Measurements from ENCODE around the gene PRKCG. TPM values are rescaled to one million over a fixed set of nuclear protein-coding genes. Genes with fewer than 3 reads are reported as not detected.

The PRKCG gene
- total RNA-seq, 4 donors from 2014 or later, result not detected

- WGBS, 2 donors, result 67 to 77% methylated on average over 6 of the region's 6 CpGs
- Histone ChIP-seq H3K4me3 (no peak overlapping the region), H3K4me1 (no peaks in the 10 kb centered on the region), H3K27me3 (peaks cover 0 to 43% (median 0%) of the 10 kb centered on the region in 4 donors), H3K36me3 (no peaks in the 10 kb centered on the region), H3K27ac (no peak overlapping the region), H3K9me3 (no peaks in the 10 kb centered on the region)
- TF ChIP-seq POLR2A (IDR thresholded peaks at IDR 0.05) (no peak), CTCF (IDR thresholded peaks at IDR 0.05) (no peak)
- DNase-seq, result no peak
- intact Hi-C loops (cut with DNase I), result no loop called here
Observed at GRCh38 chr19:53916004-53916403, 34.0 kb downstream of the PRKCG start.

- TF ChIP-seq CTCF (IDR thresholded peaks at IDR 0.05) (no peak), POLR2A (IDR thresholded peaks at IDR 0.05) (no peak)
- intact Hi-C loops (cut with DNase I), result no loop called here
- Histone ChIP-seq H3K4me1 (no peaks in the 10 kb centered on the region), H3K9me3 (no peaks in the 10 kb centered on the region), H3K36me3 (no peaks in the 10 kb centered on the region), H3K27me3 (peaks cover 0 to 30% (median 0%) of the 10 kb centered on the region in 4 donors), H3K4me3 (no peak overlapping the region), H3K27ac (no peak overlapping the region)
- 79 to 96% methylated on average over 6 to 7 of the region's 7 CpGs for WGBS, 2 donors
- DNase-seq, result no peak
Observed at GRCh38 chr19:53917356-53917755, 35.4 kb downstream of the PRKCG start.

DNA sequence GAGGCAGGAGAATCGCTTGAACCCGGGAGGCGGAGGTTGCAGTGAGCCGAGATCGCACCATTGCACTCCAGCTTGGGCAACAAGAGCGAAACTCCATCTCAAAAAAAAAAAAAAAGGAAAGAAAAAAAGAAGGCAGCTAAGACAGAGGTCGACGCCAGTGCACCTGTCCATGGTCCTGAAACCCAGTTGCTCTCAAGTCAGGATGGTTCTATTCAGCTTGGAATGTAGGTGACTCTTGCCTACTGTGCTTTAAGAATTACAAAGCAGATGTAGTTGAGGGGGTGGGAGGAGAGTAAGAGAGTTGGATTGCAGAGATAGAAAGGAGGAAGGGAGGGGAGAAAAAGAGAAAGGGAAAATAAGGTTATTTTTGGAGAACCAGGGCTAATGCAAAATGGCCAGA lies 45.7 kb downstream of the PRKCG start:
- H3K27me3 ChIP-seq, result no peaks in the 10 kb centered on the region
- intact Hi-C loops (cut with DNase I), result no loop called here
- no peak overlapping the region for H3K4me3 ChIP-seq
- no peaks in the 10 kb centered on the region for H3K36me3 ChIP-seq
- no peak overlapping the region for H3K27ac ChIP-seq
- no peaks in the 10 kb centered on the region for H3K4me1 ChIP-seq
- DNase-seq, result no peak
- 41 to 53% methylated on average over 3 to 8 of the region's 8 CpGs for WGBS, 2 donors
- H3K9me3 ChIP-seq, result no peaks in the 10 kb centered on the region
- TF ChIP-seq POLR2A (IDR thresholded peaks at IDR 0.05), result no peak
- no peak for TF ChIP-seq CTCF (IDR thresholded peaks at IDR 0.05)

DNA sequence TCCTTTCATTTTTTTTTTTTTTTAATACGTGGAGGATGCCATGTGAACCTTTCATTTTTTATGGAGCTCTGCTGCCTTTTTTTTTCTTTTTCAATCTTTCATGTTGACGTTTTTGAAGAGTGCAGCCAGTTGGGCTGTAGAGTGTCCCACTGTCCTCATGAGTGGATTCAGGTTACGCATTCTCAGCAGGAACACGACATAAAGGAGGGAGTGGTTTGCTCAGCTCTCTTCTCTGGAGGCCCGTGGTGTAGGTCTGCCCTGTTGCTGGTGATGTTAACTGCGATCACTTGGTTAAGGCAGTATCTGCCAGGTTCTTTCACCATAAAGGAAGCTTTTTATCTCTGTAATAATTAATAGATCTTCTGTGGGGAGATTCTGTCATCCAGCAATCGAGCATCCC lies 54.0 kb downstream of the PRKCG start:
- WGBS, 2 donors, result 33 to 43% methylated on average over 7 of the region's 7 CpGs
- Histone ChIP-seq H3K9me3 (no peaks in the 10 kb centered on the region), H3K36me3 (no peaks in the 10 kb centered on the region), H3K4me3 (no peak overlapping the region), H3K4me1 (no peaks in the 10 kb centered on the region), H3K27ac (no peak overlapping the region), H3K27me3 (peaks cover 0 to 43% (median 0%) of the 10 kb centered on the region in 4 donors)
- TF ChIP-seq CTCF (IDR thresholded peaks at IDR 0.05), result no peak
- TF ChIP-seq POLR2A (IDR thresholded peaks at IDR 0.05), result no peak
- DNase-seq, result no peak
- intact Hi-C loops (cut with DNase I), result no loop called here

- Histone ChIP-seq H3K27ac (no peak overlapping the region), H3K4me3 (no peak overlapping the region), H3K36me3 (no peaks in the 10 kb centered on the region), H3K27me3 (peaks cover 0 to 83% (median 13%) of the 10 kb centered on the region in 4 donors), H3K9me3 (peaks cover 0 to 8% (median 0%) of the 10 kb centered on the region in 3 donors), H3K4me1 (no peaks in the 10 kb centered on the region)
- no peak for DNase-seq
- intact Hi-C loops (cut with DNase I), result no loop called here
- TF ChIP-seq POLR2A (IDR thresholded peaks at IDR 0.05) (no peak), CTCF (IDR thresholded peaks at IDR 0.05) (no peak)
- WGBS, 2 donors, result 9 to 23% methylated on average over 34 to 35 of the region's 55 CpGs
Observed at GRCh38 chr19:53942001-53942786, 60.2 kb downstream of the PRKCG start.

Data from esophagus squamous epithelium (tissue), 5 donors.